GM12891 (cell line): ENCODE measurements around the gene MACROH2A1.

Source experiments
- PAX5 ChIP-seq: IDR thresholded peaks from 2 replicates; pipeline ENCODE4 v1.6.1; 2011; ENCODE audit warnings: low read length, moderate library complexity, mild to moderate bottlenecking; ENCODE audit not compliant: insufficient read depth, severe bottlenecking
- POLR2A ChIP-seq: IDR thresholded peaks from 2 replicates; pipeline ENCODE4 v1.6.1; 2011; ENCODE audit warnings: low read depth, low read length, control low read depth
- POU2F2 ChIP-seq: IDR thresholded peaks from 2 replicates; pipeline ENCODE4 v1.6.1; 2011; ENCODE audit warnings: low read depth, mild to moderate bottlenecking, control low read depth, low read length, moderate library complexity
- TAF1 ChIP-seq: IDR thresholded peaks from 2 replicates; pipeline ENCODE4 v1.6.1; 2011; ENCODE audit warnings: low read depth, low read length, control low read depth

DNA sequence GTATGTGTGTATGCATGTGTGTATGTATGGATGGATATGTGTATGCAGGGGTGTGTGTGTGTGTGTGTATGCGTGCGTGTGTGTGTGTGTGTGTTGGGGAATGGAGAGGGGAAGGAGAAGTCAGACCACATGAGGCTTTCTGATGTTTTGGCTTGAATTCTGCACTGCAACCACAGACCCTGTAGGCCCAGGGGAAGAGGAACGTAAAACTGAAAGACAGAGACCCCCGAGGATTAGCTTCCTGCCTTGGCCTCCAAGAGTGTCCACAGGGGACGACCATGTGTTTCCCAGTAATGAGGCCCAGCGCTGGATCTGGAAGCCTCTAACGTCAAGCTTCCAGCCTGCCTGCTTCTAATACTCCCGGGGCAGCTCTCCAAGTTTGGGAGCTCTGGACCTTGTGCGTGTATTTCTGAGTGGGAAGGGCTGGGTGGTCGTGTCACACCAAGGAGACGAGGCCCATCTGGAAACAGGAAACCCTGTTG is 42.4 kb upstream of the MACROH2A1 start:
- TF ChIP-seq POLR2A, result no peak
- no peak for TF ChIP-seq TAF1
- TF ChIP-seq PAX5, result no peak
- no peak for TF ChIP-seq POU2F2
